ENCODE measurements around the gene PNKD.

PNKD gene, protein sequence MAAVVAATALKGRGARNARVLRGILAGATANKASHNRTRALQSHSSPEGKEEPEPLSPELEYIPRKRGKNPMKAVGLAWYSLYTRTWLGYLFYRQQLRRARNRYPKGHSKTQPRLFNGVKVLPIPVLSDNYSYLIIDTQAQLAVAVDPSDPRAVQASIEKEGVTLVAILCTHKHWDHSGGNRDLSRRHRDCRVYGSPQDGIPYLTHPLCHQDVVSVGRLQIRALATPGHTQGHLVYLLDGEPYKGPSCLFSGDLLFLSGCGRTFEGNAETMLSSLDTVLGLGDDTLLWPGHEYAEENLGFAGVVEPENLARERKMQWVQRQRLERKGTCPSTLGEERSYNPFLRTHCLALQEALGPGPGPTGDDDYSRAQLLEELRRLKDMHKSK

GRCh38 chr2:218269900-218270720, at the start of gene PNKD, which contains the start of gene AAMP:
Gene PNKD, plus strand, starts transcription at chr2:218270519. Its CDS starts 17 bp downstream, at chr2:218270536.
Gene AAMP, minus strand, starts transcription at chr2:218270137. Its CDS starts 51 bp downstream, at chr2:218270086.
- H3K27ac ChIP-seq = peak within 1 kb of the TSS; percentile 84
- TF ChIP-seq ZFX (IDR thresholded peaks at IDR 0.05) = peak; percentile 68; the same call in 1 of the 2 replicates
- no peak; the same call in 1 of the 2 replicates for TF ChIP-seq CTCF (conservative IDR thresholded peaks at IDR 0.05)

DNA sequence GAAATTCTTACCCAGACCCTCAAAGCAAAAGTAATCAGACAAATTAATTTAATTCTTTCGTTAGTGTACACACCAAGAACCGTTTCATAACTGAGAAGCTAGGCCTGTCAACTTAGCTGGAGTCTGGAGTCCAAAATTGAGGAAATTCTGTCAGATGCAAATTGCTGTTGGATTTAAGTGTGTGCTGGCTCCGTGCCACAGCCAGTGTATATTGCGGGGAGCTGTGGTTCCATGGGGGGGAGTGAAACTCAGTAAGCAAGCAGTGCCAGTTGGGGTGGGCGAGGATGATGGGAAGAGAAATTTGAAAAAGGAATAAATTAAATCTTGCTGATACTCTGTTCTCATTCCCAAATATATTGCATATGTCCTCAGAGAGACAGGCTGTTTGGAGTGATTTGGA, 49.3 kb upstream of the PNKD start:
- no peak overlapping the region for H3K27ac ChIP-seq

DNA sequence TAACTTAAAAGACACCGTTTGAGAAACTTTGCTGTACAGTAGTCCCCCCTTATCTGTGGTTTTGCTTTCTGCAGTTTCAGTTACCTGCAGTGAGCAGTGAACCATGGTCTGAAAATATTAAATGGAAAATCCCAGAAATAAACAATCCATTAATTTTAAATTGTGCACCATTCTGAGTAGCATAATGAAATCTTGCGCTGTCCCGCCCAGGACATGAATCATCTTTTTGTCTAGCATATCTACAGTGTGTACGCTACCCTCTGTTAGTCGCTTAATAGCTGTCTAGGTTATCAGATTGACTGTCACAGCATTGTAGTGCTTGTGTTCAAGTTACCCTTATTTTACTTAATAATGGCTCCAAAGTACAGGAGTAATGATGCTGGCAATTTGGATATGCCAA, 47.3 kb upstream of the PNKD start:
- no peak overlapping the region for H3K27ac ChIP-seq
- TF ChIP-seq ZFX (IDR thresholded peaks at IDR 0.05) (no peak), CTCF (conservative IDR thresholded peaks at IDR 0.05) (no peak)

More for the DNA sequence above, 49.3 kb upstream of the PNKD start:
- no peak for TF ChIP-seq ZFX (IDR thresholded peaks at IDR 0.05)
- no peak for TF ChIP-seq CTCF (conservative IDR thresholded peaks at IDR 0.05)

DNA sequence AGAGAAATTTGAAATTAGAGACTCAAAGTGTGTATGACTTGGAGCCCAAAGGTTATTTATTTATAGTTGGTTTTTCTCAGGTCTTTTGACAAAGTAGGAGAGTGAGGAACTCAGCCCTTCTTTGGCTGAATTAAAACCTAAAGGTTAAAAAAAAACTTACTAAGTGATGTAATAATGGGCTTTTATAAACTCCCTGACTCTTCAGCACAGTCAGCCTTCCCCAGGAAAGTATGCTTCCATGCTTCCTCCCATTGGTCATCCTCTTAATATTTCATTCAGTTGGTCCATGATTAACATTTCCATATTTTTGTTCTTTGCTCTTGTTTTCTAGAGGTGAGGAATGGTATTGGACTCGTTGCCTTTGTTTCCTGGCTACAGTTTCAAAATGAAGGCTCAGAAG, 46.1 kb upstream of the PNKD start:
- no peak overlapping the region for H3K27ac ChIP-seq
- TF ChIP-seq ZFX (IDR thresholded peaks at IDR 0.05) = no peak
- TF ChIP-seq CTCF (conservative IDR thresholded peaks at IDR 0.05) = no peak

DNA sequence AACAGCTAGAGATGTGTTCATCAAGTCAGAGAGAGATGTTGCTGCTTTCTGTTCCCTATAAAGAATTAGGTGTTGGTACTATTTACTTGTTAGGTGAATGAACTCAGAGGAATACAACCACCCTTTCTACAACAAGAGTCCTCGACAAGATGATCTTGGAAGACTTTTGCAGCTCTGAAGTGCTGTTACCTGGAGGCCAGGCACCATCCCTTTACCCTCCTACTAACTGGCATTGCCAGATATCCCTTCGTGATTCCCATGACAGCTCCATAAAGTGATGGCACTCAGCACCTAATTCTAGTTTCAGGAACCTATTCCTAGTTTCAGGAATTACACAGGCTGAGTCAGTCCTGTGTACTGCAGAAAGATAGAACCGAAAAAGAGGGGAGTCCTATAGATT, 43.4 kb upstream of the PNKD start:
- H3K27ac ChIP-seq = no peak overlapping the region
- TF ChIP-seq ZFX (IDR thresholded peaks at IDR 0.05) = no peak
- TF ChIP-seq CTCF (conservative IDR thresholded peaks at IDR 0.05) = no peak

GRCh38 chr2:218228366-218229090, 41.8 kb upstream of the PNKD start:
- no peak for TF ChIP-seq CTCF (conservative IDR thresholded peaks at IDR 0.05)
- TF ChIP-seq ZFX (IDR thresholded peaks at IDR 0.05) = no peak
- no peak overlapping the region for H3K27ac ChIP-seq

Data from C4-2B (cell line).